IMR-90 (cell line): ENCODE data around the gene MAML3. TPM values are rescaled to one million over a fixed set of nuclear protein-coding genes. Genes with fewer than 3 reads are reported as not detected.

Experiments used
- ATAC-seq: fragments of 200-7000 bp; cut with Tn5 transposase; 2 replicates; pipeline ENCODE4 v1.9.1; 2020; ENCODE audit warnings: low read depth, mild to moderate bottlenecking, moderate library complexity
- BruUV-seq: library from RNA; stranded (reverse); fragments of 400-500 nt; replicated peaks from 2 replicates; lab custom pipeline; 2021; lab: Mats Ljungman, UMichigan
- CTCF ChIA-PET: fragments of 300-600 bp; formaldehyde crosslinking; extraction: SDS; loops from one replicate; lab custom pipeline; 2021; ENCODE audit warnings: antibody characterized with exemption; lab: Yijun Ruan, JAX
- POLR2A ChIA-PET: fragments of 300-600 bp; sonication (Branson Sonifier 250); formaldehyde crosslinking; loops from one replicate; lab custom pipeline; 2022; ENCODE audit warnings: antibody characterized with exemption; ENCODE audit not compliant: unreplicated experiment; lab: Charles Lee
- DNase-seq: peaks from one replicate; pipeline ENCODE4 v3.0.0; 2013
- H2AFZ ChIP-seq: replicated peaks from 2 replicates; pipeline ENCODE3; 2013; ENCODE audit warnings: low read length, mild to moderate bottlenecking; ENCODE audit not compliant: poor library complexity
- H2AK5ac ChIP-seq: 2 replicates; pipeline ENCODE4 v1.6.1; 2013; ENCODE audit warnings: low read depth, low read length, inconsistent platforms
- H2AK9ac ChIP-seq: replicated peaks from 2 replicates; pipeline ENCODE3; 2013; ENCODE audit warnings: mild to moderate bottlenecking, low read depth, low read length, moderate library complexity; ENCODE audit not compliant: poor library complexity
- H2BK120ac ChIP-seq: 2 replicates; pipeline ENCODE4 v1.6.1; 2013; ENCODE audit warnings: low read depth, low read length, inconsistent platforms
- H2BK15ac ChIP-seq: 3 replicates; pipeline ENCODE4 v1.6.1; 2013; ENCODE audit warnings: low read depth, low read length, inconsistent platforms
- H2BK20ac ChIP-seq: 2 replicates; pipeline ENCODE4 v1.6.1; 2013; ENCODE audit warnings: low read depth, mild to moderate bottlenecking, inconsistent platforms, low read length, moderate library complexity
- H2BK5ac ChIP-seq: 2 replicates; pipeline ENCODE4 v1.6.1; 2013; ENCODE audit warnings: mild to moderate bottlenecking, low read depth, low read length, inconsistent platforms; ENCODE audit not compliant: poor library complexity, severe bottlenecking
- H3K14ac ChIP-seq: replicated peaks from 2 replicates; pipeline ENCODE4 v1.6.1; 2013; ENCODE audit warnings: low read depth, low read length, inconsistent platforms
- H3K18ac ChIP-seq: 2 replicates; pipeline ENCODE4 v1.6.1; 2013; ENCODE audit warnings: low read depth, low read length, control low read depth
- H3K23ac ChIP-seq: 2 replicates; pipeline ENCODE4 v1.6.1; 2013; ENCODE audit warnings: low read depth, low read length, inconsistent platforms
- H3K27ac ChIP-seq: 2 replicates; pipeline ENCODE4 v1.5.1; 2013; ENCODE audit warnings: mild to moderate bottlenecking, control low read depth, low read length; ENCODE audit not compliant: insufficient read depth
- H3K27me3 ChIP-seq: 2 replicates; pipeline ENCODE4 v1.6.1; 2013; ENCODE audit warnings: low read length; ENCODE audit not compliant: control insufficient read depth, insufficient read depth
- H3K36me3 ChIP-seq: 2 replicates; pipeline ENCODE4 v1.6.1; 2013; ENCODE audit warnings: low read length, mixed read lengths; ENCODE audit not compliant: control insufficient read depth, insufficient read depth
- H3K4ac ChIP-seq: 2 replicates; pipeline ENCODE4 v1.6.1; 2013; ENCODE audit warnings: low read depth, low read length, inconsistent platforms
- H3K4me1 ChIP-seq: 2 replicates; pipeline ENCODE4 v1.6.1; 2013; ENCODE audit warnings: low read length, mixed read lengths; ENCODE audit not compliant: control insufficient read depth, insufficient read depth
- H3K4me2 ChIP-seq: 2 replicates; pipeline ENCODE4 v1.6.1; 2013; ENCODE audit warnings: low read depth, mild to moderate bottlenecking, control low read depth, low read length, moderate library complexity
- H3K4me3 ChIP-seq: 2 replicates; pipeline ENCODE4 v1.5.1; 2013; ENCODE audit warnings: low read depth, mild to moderate bottlenecking, control low read depth, low read length, moderate library complexity; ENCODE audit not compliant: insufficient read depth
- H3K56ac ChIP-seq: 2 replicates; pipeline ENCODE4 v1.6.1; 2013; ENCODE audit warnings: low read length, inconsistent platforms; ENCODE audit not compliant: insufficient read depth; ENCODE audit errors: extremely low read depth
- H3K79me1 ChIP-seq, 2 experiments: 2 replicates each; pipeline ENCODE4 v1.6.1; 2013; ENCODE audit warnings: low read length in 2 of 2, inconsistent platforms in 1 of 2, low read depth in 1 of 2
- H3K9ac ChIP-seq: 2 replicates; pipeline ENCODE4 v1.6.1; 2013; ENCODE audit warnings: low read depth, low read length, control low read depth
- H3K9me1 ChIP-seq: 2 replicates; pipeline ENCODE4 v1.6.1; 2013; ENCODE audit warnings: low read length, inconsistent platforms; ENCODE audit not compliant: insufficient read depth
- H3K9me3 ChIP-seq: 2 replicates; pipeline ENCODE4 v1.6.1; 2013; ENCODE audit warnings: low read length; ENCODE audit not compliant: control insufficient read depth, insufficient read depth
- H4K20me1 ChIP-seq: 2 replicates; pipeline ENCODE4 v1.6.1; 2013; ENCODE audit warnings: low read length, inconsistent platforms; ENCODE audit not compliant: insufficient read depth
- H4K5ac ChIP-seq: 2 replicates; pipeline ENCODE4 v1.6.1; 2013; ENCODE audit warnings: mild to moderate bottlenecking, low read depth, low read length, control low read depth
- H4K8ac ChIP-seq, 2 experiments: 2 replicates each; pipeline ENCODE4 v1.6.1; 2013; ENCODE audit warnings: low read depth in 2 of 2, low read length in 2 of 2, control low read depth in 1 of 2, inconsistent platforms in 1 of 2
- H4K91ac ChIP-seq: 2 replicates; pipeline ENCODE4 v1.6.1; 2013; ENCODE audit warnings: low read depth, low read length, inconsistent platforms; ENCODE audit not compliant: insufficient read depth
- MAZ ChIP-seq: IDR thresholded peaks from 2 replicates; pipeline ENCODE4 v1.6.1; 2012; ENCODE audit warnings: low read depth, mild to moderate bottlenecking, low read length, improper control_type of control experiment, moderate library complexity, borderline replicate concordance
- WGBS, 2 experiments: methylation state at CpG; one replicate each; pipeline versions ENCODE4 v1.1.5 to v1.1.7; 2013; ENCODE audit warnings: missing lambda C conversion rate in 2 of 2; ENCODE audit not compliant: insufficient read length in 1 of 2; ENCODE audit errors: extremely low coverage in 2 of 2; 5-methylcytosine and 5-hydroxymethylcytosine counted together
- dilution Hi-C: fragments of 300-500 bp; cut with HindIII; formaldehyde crosslinking; loops from one replicate; pipeline ENCODE4 v1.14.3; 2018; ENCODE audit warnings: low sequenced_read_pairs; ENCODE audit not compliant: unreplicated experiment
- in situ Hi-C: fragments of 300-500 bp; cut with MboI; formaldehyde crosslinking; loops from 3 replicates; pipeline ENCODE4 v1.14.3; 2019; ENCODE audit warnings: low sequenced_read_pairs, inconsistent platforms, mixed read lengths
- intact Hi-C: fragments of 100-400 bp; cut with micrococcal nuclease; formaldehyde crosslinking; loops from 2 replicates; pipeline ENCODE4 v1.10.0; 2022
- polyA plus RNA-seq, 3 experiments: library from polyadenylated mRNA; depleted of rRNA; stranded (reverse); fragments of >200 nt; gene quantifications; 2 replicates each; pipeline ENCODE4 v1.2.3, GENCODE V29; 2012; ENCODE audit warnings: low replicate concordance in 1 of 3
- total RNA-seq: library from RNA; depleted of rRNA; stranded (reverse); fragments of >200 nt; gene quantifications from 2 replicates; pipeline ENCODE4 v1.2.3, GENCODE V29; 2012

Gene MAML3
- total and polyA plus RNA-seq, 2 of the 4 experiments (the other 2 are of a cell fraction) = 0.90 to 1.7 TPM

DNA sequence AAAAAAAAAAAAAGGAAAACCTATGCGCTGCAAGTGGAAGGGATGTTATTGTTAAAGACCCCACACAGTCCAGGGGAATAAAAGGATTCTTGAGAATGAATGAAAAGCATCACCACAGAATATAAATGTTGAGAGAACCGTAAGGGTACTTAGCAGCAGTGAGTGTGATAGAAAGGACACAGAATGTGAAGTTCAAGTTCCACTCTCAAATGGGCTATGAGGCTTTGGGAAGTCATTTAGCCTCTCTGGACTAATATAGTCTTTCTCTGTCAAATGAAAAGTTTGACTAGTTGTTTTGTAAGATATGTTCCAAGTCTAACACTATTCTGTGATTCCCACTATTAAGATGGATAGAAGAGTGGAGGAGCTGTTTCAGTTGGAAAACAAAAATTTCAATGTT, 35.8 kb upstream of the MAML3 start:
- H3K4me3 ChIP-seq = no peak overlapping the region
- no peak overlapping the region for H3K27ac ChIP-seq
- no peak overlapping the region for H3K4ac ChIP-seq
- no peak overlapping the region for H3K9ac ChIP-seq
- H3K79me1 ChIP-seq = no peaks in the 10 kb centered on the region
- DNase-seq = no peak
- no peak overlapping the region for H3K56ac ChIP-seq
- ChIA-PET POLR2A (no interaction called here), CTCF (no interaction called here)
- BruUV-seq = no TSS peak
- no peak overlapping the region for H4K91ac ChIP-seq
- peaks cover 5% of the 10 kb centered on the region for H3K4me1 ChIP-seq
- no peak overlapping the region for H2AK5ac ChIP-seq
- H2BK120ac ChIP-seq = no peak overlapping the region
- in situ Hi-C loops = no loop called here
- H3K9me1 ChIP-seq = 0 out of 2 replicates have a peak, but pooled peaks cover 4% of the 10 kb centered on the region
- dilution Hi-C loops = no loop called here
- no peaks in the 10 kb centered on the region for H3K9me3 ChIP-seq
- no peak for ATAC-seq
- H3K14ac ChIP-seq = no peak overlapping the region
- H3K23ac ChIP-seq = no peak overlapping the region
- H3K4me2 ChIP-seq = no peak overlapping the region
- H2AFZ ChIP-seq = no peak overlapping the region
- no peak for TF ChIP-seq MAZ
- no peak overlapping the region for H4K8ac ChIP-seq
- H3K36me3 ChIP-seq = no peaks in the 10 kb centered on the region
- H3K18ac ChIP-seq = no peak overlapping the region
- H3K27me3 ChIP-seq = no peaks in the 10 kb centered on the region
- H4K20me1 ChIP-seq = no peaks in the 10 kb centered on the region
- intact Hi-C loops = no loop called here
- H2BK5ac ChIP-seq = no peak overlapping the region
- WGBS, 2 experiments = no CpG with 5 or more reads among the region's 2 CpGs
- no peak overlapping the region for H2BK20ac ChIP-seq
- no peak overlapping the region for H4K5ac ChIP-seq
- H2BK15ac ChIP-seq = no peak overlapping the region
- H2AK9ac ChIP-seq = no peak overlapping the region
